Kidney (tissue), 14 donors: ENCODE measurements around the gene DHX57. TPM values are rescaled to one million over a fixed set of nuclear protein-coding genes. Genes with fewer than 3 reads are reported as not detected.
"Not testable (repeated sequence)": the region's sequence is repeated elsewhere in the genome, so short reads cannot be mapped to it uniquely, and the experiment has no call there.

ENCODE experiments used
- DNase-seq, 5 donors: peaks; one replicate each; pipeline ENCODE4 v3.0.0-alpha.2; 2013 to 2020
- FAIRE-seq: peaks from 2 replicates; lab custom pipeline; 2012; peaks lifted over from hg19 to GRCh38; lab: Jason Lieb, UNC
- H3K27ac ChIP-seq, 2 donors: one replicate each; pipeline ENCODE4 v1.7.0; 2013; ENCODE audit warnings: low read depth in 2 of 2, low read length in 2 of 2, inconsistent platforms in 1 of 2
- H3K27me3 ChIP-seq: one replicate; pipeline ENCODE4 v1.7.1; 2013; ENCODE audit warnings: low read length, inconsistent platforms; ENCODE audit not compliant: control insufficient read depth, insufficient read depth
- H3K36me3 ChIP-seq, 3 donors: one replicate each; pipeline versions ENCODE4 v1.7.0 to v1.7.1; 2013; ENCODE audit warnings: low read length in 3 of 3, control low read depth in 1 of 3, inconsistent platforms in 1 of 3; ENCODE audit not compliant: insufficient read depth in 3 of 3, control insufficient read depth in 2 of 3
- H3K4me1 ChIP-seq, 3 donors: one replicate each; pipeline versions ENCODE4 v1.7.0 to v1.7.1; 2013; ENCODE audit warnings: low read length in 3 of 3, inconsistent platforms in 1 of 3, low read depth in 1 of 3; ENCODE audit not compliant: control insufficient read depth in 2 of 3, insufficient read depth in 2 of 3
- H3K4me3 ChIP-seq, 3 donors: one replicate each; pipeline versions ENCODE4 v1.7.0 to v1.8.1; 2013; ENCODE audit warnings: low read length in 3 of 3, control low read depth in 1 of 3, inconsistent platforms in 1 of 3
- H3K9ac ChIP-seq, 3 donors: one replicate each; pipeline versions ENCODE4 v1.7.0 to v1.7.1; 2013; ENCODE audit warnings: low read length in 3 of 3, control low read depth in 1 of 3, inconsistent platforms in 1 of 3
- H3K9me3 ChIP-seq, 3 donors: one replicate each; pipeline versions ENCODE4 v1.7.0 to v1.7.1; 2013; ENCODE audit warnings: low read length in 3 of 3, control low read depth in 1 of 3, inconsistent platforms in 1 of 3; ENCODE audit not compliant: control insufficient read depth in 2 of 3, insufficient read depth in 1 of 3
- intact Hi-C: fragments of 100-400 bp; cut with DNase I; formaldehyde crosslinking; loops from one replicate; pipeline ENCODE4 v1.11.1; 2022
- polyA plus RNA-seq: library from polyadenylated mRNA; stranded (reverse); fragments of 350-450 nt; fragmentation: Illumina TruSeq; extraction: RNeasy Lipid Tissue Mini Kit (QIAGEN cat#74804); gene quantifications from one replicate; pipeline ENCODE4 v1.2.3, GENCODE V29; 2014; ENCODE audit warnings: low read depth, low replicate concordance; ENCODE audit not compliant: insufficient read depth
- total RNA-seq: library from RNA; stranded (reverse); fragmentation: NEBNext Ultra II Directional; extraction: Animal tissue kit (Norgen Biotek cat#: 25700); gene quantifications from one replicate; pipeline ENCODE4 v1.2.1, GENCODE V29; 2021
- TF ChIP-seq, protein P1 (sequence below): IDR thresholded peaks from 3 replicates; pipeline ENCODE4 v1.5.1; 2012; ENCODE audit warnings: mild to moderate bottlenecking, moderate library complexity, borderline replicate concordance; ENCODE audit not compliant: insufficient read depth; ENCODE audit errors: extremely low read depth
- donor health status: control.
- donor health status: control.
- donor health status: control.
- donor health status: control.
- donor health status: control.
- donor health status: DM: yes; HTN: yes; CAD: no.
- donor health status: Normal renal cell carcinoma (clear cell type).

Gene DHX57
- total and polyA plus RNA-seq, 2 donors from 2014 or later = 6.9 to 20.7 TPM

DNA sequence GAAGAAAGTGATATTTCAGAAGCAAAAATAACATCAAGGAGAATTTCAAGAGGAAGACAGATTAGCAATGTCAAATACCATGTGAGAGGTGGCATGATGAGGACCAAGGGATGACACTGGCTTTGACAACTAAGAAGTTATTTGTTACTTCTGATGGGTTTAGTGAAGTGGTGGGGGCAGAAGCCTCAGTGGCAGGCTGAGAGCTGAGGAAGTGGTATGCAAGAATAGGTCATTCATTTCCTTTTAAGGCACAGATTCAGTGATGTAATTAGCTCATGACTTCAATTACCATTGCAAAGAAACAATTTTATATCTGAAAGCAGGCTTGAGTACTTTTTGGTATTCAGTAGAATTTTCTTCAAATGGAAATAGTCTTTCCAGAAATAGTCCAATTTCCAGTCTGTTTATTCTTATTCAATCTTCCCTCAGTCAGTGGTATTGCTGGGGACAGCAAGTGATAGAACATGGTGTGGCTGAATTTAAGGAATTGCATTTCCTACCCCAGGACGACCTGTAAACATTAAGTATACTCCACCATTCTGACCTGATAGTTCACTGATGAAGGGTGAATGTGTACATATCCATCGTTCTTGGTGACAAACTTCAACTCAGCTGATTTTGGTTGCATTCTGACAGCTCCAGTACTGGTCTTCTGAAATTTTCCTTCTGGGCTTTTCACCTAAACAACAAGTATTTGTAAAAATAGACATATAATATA, 69.6 kb downstream of the DHX57 start:
- FAIRE-seq = no peak

DNA sequence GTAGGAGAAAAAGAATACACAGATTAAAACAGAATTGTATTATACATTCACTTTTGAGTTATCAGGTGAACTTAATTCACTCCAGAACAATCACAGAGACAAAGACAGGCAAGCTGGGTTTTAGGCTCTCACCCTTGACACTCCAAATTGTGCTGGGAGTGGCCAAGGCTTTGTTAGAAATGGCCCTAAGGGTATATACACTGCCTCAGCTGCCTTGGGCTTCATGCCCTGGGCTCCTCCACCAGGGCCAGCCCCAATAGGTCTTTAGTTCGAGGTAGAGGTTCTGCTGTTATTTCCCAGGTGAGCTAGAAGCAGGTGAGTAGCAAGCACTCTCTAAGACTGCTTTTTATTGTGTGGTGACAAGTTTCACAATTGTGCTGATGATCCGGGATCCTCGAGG, 77.8 kb downstream of the DHX57 start:
- H3K4me1 ChIP-seq = peaks cover 0 to 3% (median 0%) of the 10 kb centered on the region in 3 donors
- no peaks in the 10 kb centered on the region for H3K9me3 ChIP-seq
- no peaks in the 10 kb centered on the region for H3K27me3 ChIP-seq
- DNase-seq = no peak
- peaks cover 0 to 6% (median 5%) of the 10 kb centered on the region in 3 donors for H3K36me3 ChIP-seq
- H3K4me3 ChIP-seq = no peak overlapping the region
- no peak overlapping the region for H3K27ac ChIP-seq
- intact Hi-C loops = no loop called here
- TF ChIP-seq, protein P1, sequence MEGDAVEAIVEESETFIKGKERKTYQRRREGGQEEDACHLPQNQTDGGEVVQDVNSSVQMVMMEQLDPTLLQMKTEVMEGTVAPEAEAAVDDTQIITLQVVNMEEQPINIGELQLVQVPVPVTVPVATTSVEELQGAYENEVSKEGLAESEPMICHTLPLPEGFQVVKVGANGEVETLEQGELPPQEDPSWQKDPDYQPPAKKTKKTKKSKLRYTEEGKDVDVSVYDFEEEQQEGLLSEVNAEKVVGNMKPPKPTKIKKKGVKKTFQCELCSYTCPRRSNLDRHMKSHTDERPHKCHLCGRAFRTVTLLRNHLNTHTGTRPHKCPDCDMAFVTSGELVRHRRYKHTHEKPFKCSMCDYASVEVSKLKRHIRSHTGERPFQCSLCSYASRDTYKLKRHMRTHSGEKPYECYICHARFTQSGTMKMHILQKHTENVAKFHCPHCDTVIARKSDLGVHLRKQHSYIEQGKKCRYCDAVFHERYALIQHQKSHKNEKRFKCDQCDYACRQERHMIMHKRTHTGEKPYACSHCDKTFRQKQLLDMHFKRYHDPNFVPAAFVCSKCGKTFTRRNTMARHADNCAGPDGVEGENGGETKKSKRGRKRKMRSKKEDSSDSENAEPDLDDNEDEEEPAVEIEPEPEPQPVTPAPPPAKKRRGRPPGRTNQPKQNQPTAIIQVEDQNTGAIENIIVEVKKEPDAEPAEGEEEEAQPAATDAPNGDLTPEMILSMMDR = no peak
- H3K9ac ChIP-seq = no peak overlapping the region
- FAIRE-seq = no peak

More for the DNA sequence above, 69.6 kb downstream of the DHX57 start:
- H3K4me1 ChIP-seq = no peaks in the 10 kb centered on the region
- no peak overlapping the region for H3K4me3 ChIP-seq
- intact Hi-C loops = no loop called here
- DNase-seq = no peak
- no peaks in the 10 kb centered on the region for H3K9me3 ChIP-seq
- no peak overlapping the region for H3K27ac ChIP-seq
- peaks cover 2 to 19% (median 11%) of the 10 kb centered on the region in 3 donors for H3K36me3 ChIP-seq
- H3K9ac ChIP-seq = no peak overlapping the region
- TF ChIP-seq, protein P1 = no peak
- H3K27me3 ChIP-seq = no peaks in the 10 kb centered on the region

DNA sequence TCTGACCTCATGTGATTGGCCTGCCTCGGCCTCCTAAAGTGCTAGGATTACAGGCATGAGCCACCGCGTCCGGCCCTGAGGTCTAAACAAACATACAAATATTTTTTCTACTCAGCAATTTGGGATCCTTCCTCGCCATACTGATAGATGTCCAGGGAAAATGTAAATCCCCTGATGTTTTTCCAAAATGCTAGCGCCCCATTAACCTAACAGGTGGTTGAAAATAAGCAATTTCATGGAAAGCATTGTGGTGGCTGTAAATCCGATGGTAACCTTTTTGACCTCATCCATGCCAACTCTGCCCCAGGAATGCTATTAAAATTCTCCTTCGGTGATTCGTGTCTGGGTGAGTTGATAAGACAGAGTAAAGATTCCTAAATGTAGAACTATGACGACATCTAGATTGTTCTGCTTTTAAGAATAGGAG, 78.5 kb downstream of the DHX57 start:
- TF ChIP-seq, protein P1 = no peak
- intact Hi-C loops = no loop called here
- peaks cover 0 to 4% (median 0%) of the 10 kb centered on the region in 3 donors for H3K36me3 ChIP-seq
- H3K27ac ChIP-seq = no peak overlapping the region
- H3K4me3 ChIP-seq = no peak overlapping the region
- FAIRE-seq = no peak
- H3K4me1 ChIP-seq = peaks cover 0 to 3% (median 0%) of the 10 kb centered on the region in 3 donors
- H3K9ac ChIP-seq = no peak overlapping the region
- no peak for DNase-seq
- no peaks in the 10 kb centered on the region for H3K9me3 ChIP-seq
- no peaks in the 10 kb centered on the region for H3K27me3 ChIP-seq

DNA sequence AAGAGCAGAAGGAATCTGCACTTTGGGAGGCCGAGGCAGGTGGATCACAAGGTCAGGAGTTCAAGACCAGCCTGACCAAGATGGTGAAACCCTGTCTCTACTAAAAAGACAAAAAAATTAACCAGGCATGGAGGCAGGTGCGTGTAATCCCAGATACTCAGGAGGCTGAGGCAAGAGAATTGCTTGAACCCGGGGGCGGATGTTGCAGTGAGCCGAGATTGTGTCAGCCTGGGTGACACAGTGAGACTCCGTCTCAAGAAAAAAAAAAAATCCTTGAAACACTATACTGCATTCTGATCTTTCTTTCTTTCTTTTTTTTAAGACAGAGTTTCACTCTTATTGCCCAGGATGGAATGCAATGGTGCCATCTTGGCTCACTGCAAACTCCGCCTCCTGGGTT, 80.7 kb downstream of the DHX57 start:
- H3K27ac ChIP-seq = peak overlapping the region in 1 of 2 donors; percentile 5
- H3K4me1 ChIP-seq, FAIRE-seq, H3K27me3 ChIP-seq, H3K4me3 ChIP-seq, H3K36me3 ChIP-seq, H3K9ac ChIP-seq, DNase-seq, intact Hi-C loops, H3K9me3 ChIP-seq: not testable (repeated sequence)
